Astrocyte (in vitro differentiated cells and primary cell): Measurements from ENCODE around the gene SIRPD. TPM values are rescaled to one million over a fixed set of nuclear protein-coding genes. Genes with fewer than 3 reads are reported as not detected.

Experiments used
- DNase-seq: peaks from one replicate; pipeline ENCODE4 v3.0.0-alpha.2; 2010; ENCODE audit warnings: low read depth
- FAIRE-seq: peaks from 2 replicates; lab custom pipeline; 2011; peaks lifted over from hg19 to GRCh38; lab: Jason Lieb, UNC
- H2AFZ ChIP-seq: 2 replicates; pipeline ENCODE4 v1.6.0; 2012; ENCODE audit warnings: low read depth, low read length, inconsistent platforms
- H3K27ac ChIP-seq: 2 replicates; pipeline ENCODE4 v1.5.1; 2011; ENCODE audit warnings: low read depth, low read length, inconsistent platforms
- H3K27me3 ChIP-seq: 2 replicates; pipeline ENCODE4 v1.6.0; 2011; ENCODE audit warnings: low read length, inconsistent platforms; ENCODE audit not compliant: insufficient read depth
- H3K36me3 ChIP-seq: 2 replicates; pipeline ENCODE4 v1.5.1; 2011; ENCODE audit warnings: low read length, inconsistent platforms; ENCODE audit not compliant: insufficient read depth
- H3K4me1 ChIP-seq: 2 replicates; pipeline ENCODE4 v1.5.1; 2011; ENCODE audit warnings: low read length, inconsistent platforms; ENCODE audit not compliant: insufficient read depth
- H3K4me2 ChIP-seq: 2 replicates; pipeline ENCODE4 v1.6.0; 2012; ENCODE audit warnings: low read length, inconsistent platforms
- H3K4me3 ChIP-seq: 2 replicates; pipeline ENCODE4 v1.5.1; 2011; ENCODE audit warnings: low read depth, mild to moderate bottlenecking, low read length, inconsistent platforms; ENCODE audit not compliant: insufficient read depth
- H3K79me2 ChIP-seq: 2 replicates; pipeline ENCODE4 v1.6.0; 2012; ENCODE audit warnings: mild to moderate bottlenecking, low read length, inconsistent platforms; ENCODE audit not compliant: insufficient read depth
- H3K9ac ChIP-seq: 2 replicates; pipeline ENCODE4 v1.6.0; 2012; ENCODE audit warnings: mild to moderate bottlenecking, low read length, inconsistent platforms
- H3K9me3 ChIP-seq: 2 replicates; pipeline ENCODE4 v1.5.1; 2012; ENCODE audit warnings: low read depth, mild to moderate bottlenecking, low read length, inconsistent platforms; ENCODE audit not compliant: insufficient read depth
- H4K20me1 ChIP-seq: 2 replicates; pipeline ENCODE4 v1.6.0; 2012; ENCODE audit warnings: low read length, inconsistent platforms; ENCODE audit not compliant: insufficient read depth
- H3K27ac Mint-ChIP-seq: one replicate; pipeline ENCODE4 v1.8.0; 2021; ENCODE audit warnings: mild to moderate bottlenecking, mixed read lengths; ENCODE audit not compliant: unreplicated experiment
- H3K27me3 Mint-ChIP-seq: one replicate; pipeline ENCODE4 v1.8.0; 2021; ENCODE audit warnings: low read depth, mixed read lengths; ENCODE audit not compliant: unreplicated experiment
- H3K36me3 Mint-ChIP-seq: one replicate; pipeline ENCODE4 v1.8.0; 2021; ENCODE audit warnings: low read depth, mixed read lengths; ENCODE audit not compliant: unreplicated experiment
- H3K4me1 Mint-ChIP-seq: one replicate; pipeline ENCODE4 v1.8.0; 2021; ENCODE audit warnings: low read depth, mixed read lengths; ENCODE audit not compliant: unreplicated experiment
- H3K4me3 Mint-ChIP-seq: one replicate; pipeline ENCODE4 v1.8.0; 2021; ENCODE audit warnings: mild to moderate bottlenecking, moderate library complexity, mixed read lengths; ENCODE audit not compliant: unreplicated experiment
- H3K9me3 Mint-ChIP-seq: one replicate; pipeline ENCODE4 v1.8.0; 2021; ENCODE audit warnings: mild to moderate bottlenecking, mixed read lengths; ENCODE audit not compliant: unreplicated experiment
- CTCF ChIP-seq: IDR thresholded peaks from 2 replicates; pipeline ENCODE4 v1.5.1; 2011; ENCODE audit warnings: low read depth, mild to moderate bottlenecking, inconsistent platforms, low read length, moderate library complexity; ENCODE audit not compliant: insufficient read depth
- EZH2 ChIP-seq: IDR thresholded peaks from 2 replicates; pipeline ENCODE4 v1.6.1; 2012; ENCODE audit warnings: mild to moderate bottlenecking, low read length, inconsistent platforms; ENCODE audit not compliant: insufficient read depth
- total RNA-seq: library from RNA; stranded (reverse); gene quantifications from 2 replicates; pipeline ENCODE4 v1.2.1, GENCODE V29; 2021

The SIRPD gene
- total RNA-seq, 1 donor from 2014 or later: not detected

- Histone ChIP-seq H4K20me1 (no peaks in the 10 kb centered on the region), H3K4me3 (no peak overlapping the region), H3K9me3 (no peaks in the 10 kb centered on the region), H3K27ac (no peak overlapping the region), H3K36me3 (no peaks in the 10 kb centered on the region), H3K9ac (no peak overlapping the region), H2AFZ (no peak overlapping the region), H3K79me2 (no peaks in the 10 kb centered on the region), H3K4me1 (no peaks in the 10 kb centered on the region), H3K4me2 (no peak overlapping the region), H3K27me3 (peaks cover 31% of the 10 kb centered on the region)
- TF ChIP-seq CTCF: no peak
- TF ChIP-seq EZH2: no peak
- Mint-ChIP-seq H3K27ac (no peak overlapping the region), H3K4me3 (no peak overlapping the region), H3K4me1 (no peaks in the 10 kb centered on the region), H3K27me3 (peaks cover 27% of the 10 kb centered on the region), H3K36me3 (no peaks in the 10 kb centered on the region), H3K9me3 (peaks cover 7% of the 10 kb centered on the region)
- DNase-seq: no peak
- FAIRE-seq: no peak
Observed at GRCh38 chr20:1490643-1491195, 66.8 kb downstream of the SIRPD start.

GRCh38 chr20:1489764-1490436 lies 67.6 kb downstream of the SIRPD start:
- Histone ChIP-seq H2AFZ (no peak overlapping the region), H3K36me3 (no peaks in the 10 kb centered on the region), H3K9me3 (no peaks in the 10 kb centered on the region), H3K4me1 (no peaks in the 10 kb centered on the region), H4K20me1 (no peaks in the 10 kb centered on the region), H3K79me2 (no peaks in the 10 kb centered on the region), H3K4me2 (no peak overlapping the region), H3K27me3 (peaks cover 27% of the 10 kb centered on the region), H3K27ac (no peak overlapping the region), H3K9ac (no peak overlapping the region), H3K4me3 (no peak overlapping the region)
- Mint-ChIP-seq H3K36me3 (no peaks in the 10 kb centered on the region), H3K27me3 (peaks cover 20% of the 10 kb centered on the region), H3K4me3 (no peak overlapping the region), H3K4me1 (no peaks in the 10 kb centered on the region), H3K9me3 (peaks cover 5% of the 10 kb centered on the region), H3K27ac (no peak overlapping the region)
- TF ChIP-seq EZH2 (no peak), CTCF (no peak)
- DNase-seq: no peak
- no peak for FAIRE-seq

GRCh38 chr20:1489325-1489724 lies 68.2 kb downstream of the SIRPD start:
- Histone ChIP-seq H4K20me1 (no peaks in the 10 kb centered on the region), H3K4me3 (no peak overlapping the region), H3K4me1 (no peaks in the 10 kb centered on the region), H3K36me3 (no peaks in the 10 kb centered on the region), H3K79me2 (no peaks in the 10 kb centered on the region), H3K27ac (no peak overlapping the region), H3K9ac (no peak overlapping the region), H3K4me2 (no peak overlapping the region), H2AFZ (no peak overlapping the region), H3K9me3 (no peaks in the 10 kb centered on the region), H3K27me3 (peaks cover 22% of the 10 kb centered on the region)
- TF ChIP-seq CTCF: no peak
- no peak for TF ChIP-seq EZH2
- peaks cover 5% of the 10 kb centered on the region for H3K9me3 Mint-ChIP-seq
- DNase-seq (no peak), FAIRE-seq (no peak)
- no peaks in the 10 kb centered on the region for H3K36me3 Mint-ChIP-seq
- H3K4me3 Mint-ChIP-seq: no peak overlapping the region
- peaks cover 14% of the 10 kb centered on the region for H3K27me3 Mint-ChIP-seq
- H3K27ac Mint-ChIP-seq: no peak overlapping the region
- H3K4me1 Mint-ChIP-seq: peaks cover under 1% of the 10 kb centered on the region
